Mesenchymal stem cell (in vitro differentiated cells and primary cell): Measurements from ENCODE around the gene CCL8.

ENCODE experiments used
- DNase-seq: peaks from one replicate; pipeline ENCODE4 v3.0.0-alpha.2; 2013
- H2AFZ ChIP-seq: one replicate; pipeline ENCODE4 v1.6.1; 2013; ENCODE audit warnings: low read depth, mild to moderate bottlenecking, control low read depth, inconsistent platforms, low read length, moderate library complexity
- H2AK5ac ChIP-seq: 2 replicates; pipeline ENCODE4 v1.6.1; 2013; ENCODE audit warnings: low read length, moderate library complexity, mild to moderate bottlenecking, inconsistent platforms; ENCODE audit not compliant: severe bottlenecking
- H2BK120ac ChIP-seq: one replicate; pipeline ENCODE4 v1.6.1; 2013; ENCODE audit warnings: low read depth, mild to moderate bottlenecking, inconsistent platforms, low read length, moderate library complexity
- H2BK12ac ChIP-seq, 2 experiments: one replicate each; pipeline ENCODE4 v1.6.1; 2013; ENCODE audit warnings: inconsistent platforms in 2 of 2, low read length in 2 of 2, mild to moderate bottlenecking in 2 of 2, moderate library complexity in 2 of 2, control low read depth in 1 of 2
- H2BK15ac ChIP-seq: one replicate; pipeline ENCODE4 v1.6.1; 2013; ENCODE audit warnings: mild to moderate bottlenecking, low read depth, inconsistent platforms; ENCODE audit not compliant: poor library complexity, severe bottlenecking
- H2BK5ac ChIP-seq: 2 replicates; pipeline ENCODE4 v1.6.1; 2013; ENCODE audit warnings: low read depth, mild to moderate bottlenecking, low read length, control low read depth, inconsistent platforms; ENCODE audit not compliant: poor library complexity, severe bottlenecking
- H3K14ac ChIP-seq, 2 experiments: one replicate each; pipeline ENCODE4 v1.6.1; 2013; ENCODE audit warnings: inconsistent platforms in 2 of 2, low read length in 2 of 2, control low read depth in 1 of 2, mild to moderate bottlenecking in 1 of 2, moderate library complexity in 1 of 2
- H3K18ac ChIP-seq, 2 experiments: one replicate each; pipeline ENCODE4 v1.6.1; 2013; ENCODE audit warnings: inconsistent platforms in 2 of 2, low read length in 2 of 2, control low read depth in 1 of 2, low read depth in 1 of 2, mild to moderate bottlenecking in 1 of 2
- H3K23ac ChIP-seq, 2 experiments: one replicate each; pipeline ENCODE4 v1.6.1; 2013; ENCODE audit warnings: inconsistent platforms in 2 of 2, low read length in 2 of 2, mild to moderate bottlenecking in 2 of 2, moderate library complexity in 2 of 2, control low read depth in 1 of 2
- H3K27ac ChIP-seq: 2 replicates; pipeline ENCODE4 v1.5.1; 2013; ENCODE audit warnings: mild to moderate bottlenecking, moderate library complexity, low read length, control low read depth, inconsistent platforms; ENCODE audit not compliant: poor library complexity, severe bottlenecking
- H3K27me3 ChIP-seq, 2 experiments: 2 replicates each; pipeline versions ENCODE4 v1.6.1 to v1.7.0; 2013; ENCODE audit warnings: low read length in 2 of 2, mild to moderate bottlenecking in 2 of 2, moderate library complexity in 2 of 2, control low read depth in 1 of 2, inconsistent platforms in 1 of 2; ENCODE audit not compliant: control insufficient read depth in 1 of 2, insufficient read depth in 1 of 2
- H3K36me3 ChIP-seq, 2 experiments: 2 replicates each; pipeline versions ENCODE4 v1.6.1 to v1.7.0; 2013; ENCODE audit warnings: low read length in 2 of 2, control low read depth in 1 of 2, inconsistent platforms in 1 of 2, low read depth in 1 of 2, mild to moderate bottlenecking in 1 of 2; ENCODE audit not compliant: insufficient read depth in 2 of 2, control insufficient read depth in 1 of 2
- H3K4ac ChIP-seq, 2 experiments: one replicate each; pipeline ENCODE4 v1.6.1; 2013; ENCODE audit warnings: inconsistent platforms in 2 of 2, low read length in 2 of 2, mild to moderate bottlenecking in 2 of 2, moderate library complexity in 2 of 2, control low read depth in 1 of 2, low read depth in 1 of 2
- H3K4me1 ChIP-seq: 2 replicates; pipeline ENCODE4 v1.6.1; 2013; ENCODE audit warnings: low read depth, low read length, control low read depth; ENCODE audit not compliant: control insufficient read depth, insufficient read depth
- H3K4me2 ChIP-seq: 2 replicates; pipeline ENCODE4 v1.6.1; 2013; ENCODE audit warnings: low read length, mild to moderate bottlenecking, inconsistent platforms; ENCODE audit not compliant: poor library complexity, severe bottlenecking
- H3K4me3 ChIP-seq, 2 experiments: 2 replicates each; pipeline versions ENCODE4 v1.5.1 to v1.7.0; 2013; ENCODE audit warnings: low read length in 2 of 2, mild to moderate bottlenecking in 2 of 2, control low read depth in 1 of 2, low read depth in 1 of 2; ENCODE audit not compliant: insufficient read depth in 1 of 2
- H3K79me1 ChIP-seq: replicated peaks from 2 replicates; pipeline ENCODE4 v1.6.1; 2013; ENCODE audit warnings: mild to moderate bottlenecking, control low read depth, low read length, inconsistent platforms; ENCODE audit not compliant: poor library complexity, severe bottlenecking
- H3K9ac ChIP-seq: 2 replicates; pipeline ENCODE4 v1.7.0; 2013; ENCODE audit warnings: mild to moderate bottlenecking, low read length, moderate library complexity
- H3K9me3 ChIP-seq: 2 replicates; pipeline ENCODE4 v1.7.0; 2013; ENCODE audit warnings: mild to moderate bottlenecking, low read length; ENCODE audit not compliant: control insufficient read depth
- H4K8ac ChIP-seq: one replicate; pipeline ENCODE4 v1.6.1; 2013; ENCODE audit warnings: inconsistent platforms, mild to moderate bottlenecking, low read length, moderate library complexity
- H4K91ac ChIP-seq: one replicate; pipeline ENCODE4 v1.6.1; 2013; ENCODE audit warnings: mild to moderate bottlenecking, low read length, inconsistent platforms
- WGBS: methylation state at CpG from one replicate; pipeline ENCODE4 v1.1.7; 2013; ENCODE audit warnings: mixed read lengths; 5-methylcytosine and 5-hydroxymethylcytosine counted together

The CCL8 gene

DNA sequence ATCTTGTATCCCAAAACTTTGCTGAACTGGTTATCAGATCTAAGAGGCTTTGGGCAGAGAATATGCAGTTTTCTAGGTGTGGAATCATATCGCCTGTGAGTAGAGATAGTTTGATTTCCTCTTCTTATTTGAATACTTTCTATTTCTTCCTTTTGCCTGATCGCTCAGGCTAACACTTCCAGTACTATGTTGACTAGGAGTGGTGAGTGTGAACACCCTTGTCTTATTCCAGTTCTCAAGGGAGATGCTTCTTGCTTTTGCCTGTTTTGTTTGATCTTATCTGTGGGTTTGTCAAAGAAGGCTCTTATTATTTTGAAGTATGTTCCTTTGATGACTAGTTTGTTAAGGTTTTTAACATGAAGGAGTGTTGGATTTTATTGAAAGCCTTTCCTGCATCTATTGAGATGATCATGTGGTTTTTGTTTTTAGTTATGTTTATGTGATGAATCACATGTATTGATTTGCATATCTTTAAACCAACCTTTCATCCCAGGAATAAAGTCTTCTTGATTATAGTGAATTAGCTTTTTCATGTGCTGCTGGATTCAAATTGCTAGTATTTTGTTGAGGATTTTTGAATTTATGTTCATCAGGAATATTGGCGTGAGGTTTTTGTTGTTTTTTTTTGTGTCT, 20.0 kb downstream of the CCL8 start:
- Histone ChIP-seq H3K4me3 (no peak overlapping the region), H3K9ac (no peak overlapping the region), H3K79me1 (no peaks in the 10 kb centered on the region), H2BK120ac (no peak overlapping the region), H3K27ac (no peak overlapping the region), H3K36me3 (no peaks in the 10 kb centered on the region), H3K9me3 (no peaks in the 10 kb centered on the region), H3K18ac (no peak overlapping the region), H2AK5ac (no peak overlapping the region), H3K4me2 (no peak overlapping the region), H4K91ac (no peak overlapping the region), H3K23ac (no peak overlapping the region), H2BK12ac (no peak overlapping the region), H4K8ac (no peak overlapping the region), H3K27me3 (no peaks in the 10 kb centered on the region), H3K4ac (no peak overlapping the region), H2BK5ac (no peak overlapping the region), H3K4me1 (no peaks in the 10 kb centered on the region), H2BK15ac (no peak overlapping the region), H3K14ac (no peak overlapping the region), H2AFZ (no peak overlapping the region)
- WGBS, result 82% methylated on average over 2 of the region's 3 CpGs
- no peak for DNase-seq

DNA sequence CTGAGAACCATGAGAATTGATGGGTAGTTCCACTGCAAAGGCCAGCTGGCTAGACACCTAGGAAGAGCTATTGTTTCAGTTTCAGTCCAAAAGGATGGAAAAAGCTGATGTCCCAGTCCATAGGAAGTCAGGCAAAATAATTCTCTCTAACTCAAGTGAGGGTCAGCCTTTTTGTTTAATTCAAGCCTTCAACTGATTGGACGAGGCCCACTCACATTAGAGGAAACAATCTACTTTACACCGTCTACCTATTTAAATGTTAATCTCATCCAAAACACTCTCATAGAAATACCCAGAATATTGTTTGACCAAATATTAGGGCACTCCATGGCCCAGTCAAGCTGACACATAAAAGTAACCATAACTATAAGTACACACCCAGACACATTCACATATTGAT, 22.7 kb downstream of the CCL8 start:
- Histone ChIP-seq H3K79me1 (no peaks in the 10 kb centered on the region), H3K23ac (no peak overlapping the region), H2BK5ac (no peak overlapping the region), H3K9me3 (no peaks in the 10 kb centered on the region), H3K9ac (no peak overlapping the region), H2AFZ (no peak overlapping the region), H2BK15ac (no peak overlapping the region), H3K4me3 (no peak overlapping the region), H2BK12ac (no peak overlapping the region), H3K18ac (no peak overlapping the region), H3K14ac (no peak overlapping the region), H3K36me3 (no peaks in the 10 kb centered on the region), H3K4ac (no peak overlapping the region), H4K8ac (no peak overlapping the region), H3K4me2 (no peak overlapping the region), H2BK120ac (no peak overlapping the region), H4K91ac (no peak overlapping the region), H3K4me1 (no peaks in the 10 kb centered on the region), H3K27ac (no peak overlapping the region), H2AK5ac (no peak overlapping the region), H3K27me3 (no peaks in the 10 kb centered on the region)
- WGBS, result 79% methylated on average over 2 of the region's 2 CpGs
- DNase-seq, result no peak

DNA sequence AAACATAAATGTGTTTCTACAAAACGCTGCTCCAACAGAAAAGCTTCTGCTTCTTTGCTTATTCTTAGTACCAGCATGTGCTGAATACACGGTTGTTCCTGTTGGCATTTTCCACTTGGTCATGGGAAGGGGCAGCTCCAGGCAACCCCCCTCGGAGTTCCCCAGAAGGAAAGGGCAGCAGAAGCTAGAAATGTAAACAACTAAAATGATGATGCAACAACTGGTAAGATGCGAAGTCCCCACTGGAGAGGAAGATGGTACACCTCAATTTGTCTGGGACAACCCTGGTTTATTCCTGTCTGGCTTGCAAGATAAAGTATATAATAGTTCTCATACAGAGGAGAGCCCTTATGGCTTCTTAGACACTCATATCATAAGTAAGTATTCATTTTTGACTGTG, 27.8 kb downstream of the CCL8 start:
- DNase-seq, result no peak
- H2BK15ac ChIP-seq, result no peak overlapping the region
- WGBS, result 58% methylated on average over 4 of the region's 4 CpGs
- no peak overlapping the region for H3K9ac ChIP-seq
- peaks cover 0 to 6% of the 10 kb centered on the region in 2 experiments for H3K27me3 ChIP-seq
- no peaks in the 10 kb centered on the region for H3K36me3 ChIP-seq
- H2BK12ac ChIP-seq, result no peak overlapping the region
- no peak overlapping the region for H3K4me3 ChIP-seq
- H3K9me3 ChIP-seq, result no peaks in the 10 kb centered on the region
- H3K14ac ChIP-seq, result no peak overlapping the region
- no peak overlapping the region for H3K4me2 ChIP-seq
- H4K8ac ChIP-seq, result no peak overlapping the region
- no peaks in the 10 kb centered on the region for H3K79me1 ChIP-seq
- H3K27ac ChIP-seq, result no peak overlapping the region
- no peak overlapping the region for H3K23ac ChIP-seq
- no peak overlapping the region for H3K4ac ChIP-seq
- no peak overlapping the region for H2BK120ac ChIP-seq
- no peak overlapping the region for H4K91ac ChIP-seq
- no peaks in the 10 kb centered on the region for H3K4me1 ChIP-seq
- H2BK5ac ChIP-seq, result no peak overlapping the region
- no peak overlapping the region for H2AFZ ChIP-seq
- H3K18ac ChIP-seq, result no peak overlapping the region
- no peak overlapping the region for H2AK5ac ChIP-seq

DNA sequence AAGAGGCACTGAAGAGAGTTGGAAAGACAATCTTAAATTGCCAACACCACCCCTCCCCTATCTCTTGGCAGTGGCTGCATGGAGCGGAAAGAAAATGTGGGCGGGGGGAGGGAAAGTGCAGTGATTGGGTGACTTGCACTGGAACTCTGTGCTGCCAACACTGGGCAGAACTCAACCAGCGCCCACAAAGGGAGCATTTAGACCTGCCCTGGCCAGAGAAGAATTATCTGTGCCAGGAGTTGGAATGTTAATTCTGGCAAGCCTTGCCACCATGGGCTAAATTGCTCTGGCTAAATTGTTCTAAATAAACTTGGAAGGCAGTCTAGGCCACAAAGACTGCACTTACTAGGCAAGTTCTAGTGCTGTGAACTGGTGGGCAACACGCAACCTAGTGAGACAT, 30.5 kb downstream of the CCL8 start:
- Histone ChIP-seq H3K79me1 (no peaks in the 10 kb centered on the region), H3K4ac (no peak overlapping the region), H3K18ac (no peak overlapping the region), H2BK120ac (no peak overlapping the region), H4K91ac (no peak overlapping the region), H2BK12ac (no peak overlapping the region), H4K8ac (no peak overlapping the region), H3K9ac (no peak overlapping the region), H2AFZ (no peak overlapping the region), H3K4me1 (no peaks in the 10 kb centered on the region), H3K14ac (no peak overlapping the region), H3K27ac (no peak overlapping the region), H2BK5ac (no peak overlapping the region), H3K23ac (no peak overlapping the region), H3K27me3 (peaks cover 0 to 6% of the 10 kb centered on the region in 2 experiments), H3K4me2 (no peak overlapping the region), H3K4me3 (no peak overlapping the region), H2AK5ac (no peak overlapping the region), H3K9me3 (no peaks in the 10 kb centered on the region), H2BK15ac (no peak overlapping the region), H3K36me3 (no peaks in the 10 kb centered on the region)
- no peak for DNase-seq
- 78% methylated on average over 4 of the region's 4 CpGs for WGBS
